ENCODE measurements around the gene HOXD9.
A peak's percentile ranks its signal among the peaks of the same experiment; 100 is the strongest.

Gene HOXD9

GRCh38 chr2:176172895-176173566, 50.5 kb downstream of the HOXD9 start:
- Histone ChIP-seq H3K4me2 (ENCODE audit: low read length) (no peak overlapping the region), H3K9me3 (ENCODE audit: insufficient read depth, low read length) (no peaks in the 10 kb centered on the region), H3K4me1 (ENCODE audit: low read length) (no peaks in the 10 kb centered on the region), H3K4me3 (ENCODE audit: low read length) (no peak overlapping the region), H3K9ac (ENCODE audit: low read length) (no peak overlapping the region), H3K36me3 (replicated peaks; ENCODE audit: low read depth, low read length) (no peaks in the 10 kb centered on the region), H3K79me2 (ENCODE audit: low read length) (no peaks in the 10 kb centered on the region), H2AFZ (ENCODE audit: low read depth, low read length) (no peak overlapping the region), H3K27ac (ENCODE audit: low read length) (no peak overlapping the region), H4K20me1 (ENCODE audit: insufficient read depth, low read length) (no peaks in the 10 kb centered on the region), H3K27me3 (ENCODE audit: low read depth, low read length) (no peaks in the 10 kb centered on the region)
- no peak for TF ChIP-seq EZH2phosphoT487 (IDR thresholded peaks at IDR 0.05; ENCODE audit: low read depth)
- TF ChIP-seq, protein P1, sequence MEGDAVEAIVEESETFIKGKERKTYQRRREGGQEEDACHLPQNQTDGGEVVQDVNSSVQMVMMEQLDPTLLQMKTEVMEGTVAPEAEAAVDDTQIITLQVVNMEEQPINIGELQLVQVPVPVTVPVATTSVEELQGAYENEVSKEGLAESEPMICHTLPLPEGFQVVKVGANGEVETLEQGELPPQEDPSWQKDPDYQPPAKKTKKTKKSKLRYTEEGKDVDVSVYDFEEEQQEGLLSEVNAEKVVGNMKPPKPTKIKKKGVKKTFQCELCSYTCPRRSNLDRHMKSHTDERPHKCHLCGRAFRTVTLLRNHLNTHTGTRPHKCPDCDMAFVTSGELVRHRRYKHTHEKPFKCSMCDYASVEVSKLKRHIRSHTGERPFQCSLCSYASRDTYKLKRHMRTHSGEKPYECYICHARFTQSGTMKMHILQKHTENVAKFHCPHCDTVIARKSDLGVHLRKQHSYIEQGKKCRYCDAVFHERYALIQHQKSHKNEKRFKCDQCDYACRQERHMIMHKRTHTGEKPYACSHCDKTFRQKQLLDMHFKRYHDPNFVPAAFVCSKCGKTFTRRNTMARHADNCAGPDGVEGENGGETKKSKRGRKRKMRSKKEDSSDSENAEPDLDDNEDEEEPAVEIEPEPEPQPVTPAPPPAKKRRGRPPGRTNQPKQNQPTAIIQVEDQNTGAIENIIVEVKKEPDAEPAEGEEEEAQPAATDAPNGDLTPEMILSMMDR (IDR thresholded peaks at IDR 0.05; ENCODE audit: low read depth, low read length), result no peak

DNA sequence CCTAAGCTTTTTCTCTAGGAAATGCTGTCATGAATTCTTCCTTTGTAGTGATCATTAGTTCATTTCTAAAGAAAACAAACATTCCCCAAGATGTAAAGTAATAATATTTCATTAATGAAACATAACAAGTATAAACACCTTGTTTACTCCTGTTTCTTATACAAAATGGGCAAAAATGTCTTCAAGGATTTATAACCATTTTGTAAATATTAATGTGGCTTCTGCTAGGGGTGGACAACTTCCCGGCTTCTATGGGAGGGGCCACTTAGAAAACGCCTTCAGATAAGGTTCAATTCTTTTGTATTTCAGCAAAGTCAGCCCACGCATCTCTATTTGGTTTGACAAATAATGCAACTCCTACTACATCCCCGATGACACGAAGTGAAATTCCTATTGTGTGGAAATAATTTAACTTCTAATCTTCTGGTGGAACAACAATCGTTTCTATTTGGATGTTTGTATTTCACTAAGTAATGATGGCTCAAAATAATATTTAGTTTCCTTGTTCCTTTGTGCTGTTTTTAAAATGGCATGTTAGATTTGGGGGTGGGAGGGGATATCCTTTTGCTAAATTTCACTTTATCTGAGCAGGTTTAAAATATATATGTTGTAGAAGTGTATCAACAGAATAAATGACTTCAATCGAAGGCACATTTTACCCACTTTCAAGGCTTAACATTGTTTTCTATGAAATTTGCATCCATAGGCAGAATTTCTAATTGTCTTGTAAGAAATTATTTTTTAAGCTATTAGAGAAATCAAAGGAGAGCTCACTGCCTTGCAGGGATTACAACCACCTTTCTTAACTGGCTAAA, 51.3 kb downstream of the HOXD9 start:
- Histone ChIP-seq H3K4me1 (ENCODE audit: low read length) (no peaks in the 10 kb centered on the region), H3K27me3 (ENCODE audit: low read depth, low read length) (no peaks in the 10 kb centered on the region), H3K9me3 (ENCODE audit: insufficient read depth, low read length) (no peaks in the 10 kb centered on the region), H3K4me3 (ENCODE audit: low read length) (peak overlapping the region; percentile 55; the same call in 1 of the 2 replicates), H3K36me3 (replicated peaks; ENCODE audit: low read depth, low read length) (no peaks in the 10 kb centered on the region), H2AFZ (ENCODE audit: low read depth, low read length) (no peak overlapping the region), H3K4me2 (ENCODE audit: low read length) (peak overlapping the region; percentile 60), H3K27ac (ENCODE audit: low read length) (no peak overlapping the region), H3K9ac (ENCODE audit: low read length) (no peak overlapping the region), H4K20me1 (ENCODE audit: insufficient read depth, low read length) (no peaks in the 10 kb centered on the region), H3K79me2 (ENCODE audit: low read length) (no peaks in the 10 kb centered on the region)
- TF ChIP-seq, protein P1 (IDR thresholded peaks at IDR 0.05; ENCODE audit: low read depth, low read length), result no peak
- no peak for TF ChIP-seq EZH2phosphoT487 (IDR thresholded peaks at IDR 0.05; ENCODE audit: low read depth)

GRCh38 chr2:176174382-176174823, 51.9 kb downstream of the HOXD9 start:
- Histone ChIP-seq H3K36me3 (replicated peaks; ENCODE audit: low read depth, low read length) (no peaks in the 10 kb centered on the region), H3K4me1 (ENCODE audit: low read length) (no peaks in the 10 kb centered on the region), H3K9me3 (ENCODE audit: insufficient read depth, low read length) (no peaks in the 10 kb centered on the region), H3K9ac (ENCODE audit: low read length) (no peak overlapping the region), H3K79me2 (ENCODE audit: low read length) (no peaks in the 10 kb centered on the region), H3K4me2 (ENCODE audit: low read length) (peak overlapping the region; percentile 60), H3K4me3 (ENCODE audit: low read length) (peak overlapping the region; percentile 55), H2AFZ (ENCODE audit: low read depth, low read length) (no peak overlapping the region), H3K27me3 (ENCODE audit: low read depth, low read length) (no peaks in the 10 kb centered on the region), H4K20me1 (ENCODE audit: insufficient read depth, low read length) (no peaks in the 10 kb centered on the region), H3K27ac (ENCODE audit: low read length) (no peak overlapping the region)
- TF ChIP-seq, protein P1 (IDR thresholded peaks at IDR 0.05; ENCODE audit: low read depth, low read length), result no peak
- TF ChIP-seq EZH2phosphoT487 (IDR thresholded peaks at IDR 0.05; ENCODE audit: low read depth), result no peak
